Measurements from ENCODE around the gene ACSF2. TPM values are rescaled to one million over a fixed set of nuclear protein-coding genes. Genes with fewer than 3 reads are reported as not detected.

The ACSF2 gene
- total RNA-seq, 1 experiment from 2014 or later, result 72.7 TPM

DNA sequence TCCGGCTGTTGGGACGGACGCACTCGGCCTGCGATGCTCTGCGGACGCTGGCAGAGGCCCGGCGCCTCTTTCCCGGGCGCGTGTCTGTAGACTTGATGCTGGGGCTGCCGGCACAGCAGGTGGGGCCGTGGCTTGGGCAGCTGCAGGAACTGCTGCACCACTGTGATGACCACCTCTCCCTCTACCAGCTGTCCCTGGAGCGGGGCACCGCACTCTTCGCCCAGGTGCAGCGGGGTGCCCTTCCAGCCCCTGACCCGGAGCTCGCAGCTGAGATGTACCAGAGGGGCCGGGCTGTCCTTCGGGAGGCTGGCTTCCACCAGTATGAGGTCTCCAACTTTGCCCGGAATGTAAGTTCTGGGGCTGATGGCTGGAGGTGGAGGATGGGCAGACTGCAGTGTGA lies 56.1 kb downstream of the ACSF2 start:
- no peaks in the 10 kb centered on the region for H3K9me2 ChIP-seq (replicated peaks; ENCODE audit: low read length)
- peaks cover 24% of the 10 kb centered on the region for H3K4me1 ChIP-seq (ENCODE audit: insufficient read depth, low read length)
- H3F3A ChIP-seq (ENCODE audit: low read length, unreplicated experiment), result no peaks in the 10 kb centered on the region
- no peak overlapping the region for H3K27ac ChIP-seq (ENCODE audit: low read length)
- H3K4me3 ChIP-seq (ENCODE audit: low read length), result no peak overlapping the region
- no peak overlapping the region for H3K4me2 ChIP-seq (ENCODE audit: low read length)
- peaks cover 23% of the 10 kb centered on the region; the same call in 1 of the 2 replicates for H3K36me3 ChIP-seq (ENCODE audit: low read depth, low read length)
- ChIA-PET POLR2A (ENCODE audit: unreplicated experiment) (no interaction called here), CTCF (interaction anchor here (0.6 kb wide), 2 partner anchors 212 to 365 kb away, joined by 7 to 9 read pairs; no protein-coding TSS in a partner anchor)
- no peaks in the 10 kb centered on the region for H3K27me3 ChIP-seq (ENCODE audit: low read length)
- TF ChIP-seq EZH2 (IDR thresholded peaks at IDR 0.05; ENCODE audit: low read length, unreplicated experiment) (no peak), EZH2phosphoT487 (IDR thresholded peaks at IDR 0.05; ENCODE audit: borderline replicate concordance, low read length) (no peak)
- TF ChIP-seq, protein P1, sequence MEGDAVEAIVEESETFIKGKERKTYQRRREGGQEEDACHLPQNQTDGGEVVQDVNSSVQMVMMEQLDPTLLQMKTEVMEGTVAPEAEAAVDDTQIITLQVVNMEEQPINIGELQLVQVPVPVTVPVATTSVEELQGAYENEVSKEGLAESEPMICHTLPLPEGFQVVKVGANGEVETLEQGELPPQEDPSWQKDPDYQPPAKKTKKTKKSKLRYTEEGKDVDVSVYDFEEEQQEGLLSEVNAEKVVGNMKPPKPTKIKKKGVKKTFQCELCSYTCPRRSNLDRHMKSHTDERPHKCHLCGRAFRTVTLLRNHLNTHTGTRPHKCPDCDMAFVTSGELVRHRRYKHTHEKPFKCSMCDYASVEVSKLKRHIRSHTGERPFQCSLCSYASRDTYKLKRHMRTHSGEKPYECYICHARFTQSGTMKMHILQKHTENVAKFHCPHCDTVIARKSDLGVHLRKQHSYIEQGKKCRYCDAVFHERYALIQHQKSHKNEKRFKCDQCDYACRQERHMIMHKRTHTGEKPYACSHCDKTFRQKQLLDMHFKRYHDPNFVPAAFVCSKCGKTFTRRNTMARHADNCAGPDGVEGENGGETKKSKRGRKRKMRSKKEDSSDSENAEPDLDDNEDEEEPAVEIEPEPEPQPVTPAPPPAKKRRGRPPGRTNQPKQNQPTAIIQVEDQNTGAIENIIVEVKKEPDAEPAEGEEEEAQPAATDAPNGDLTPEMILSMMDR (conservative IDR thresholded peaks at IDR 0.05; ENCODE audit: low read depth, low read length), result no peak
- peaks cover 27% of the 10 kb centered on the region for H3K79me2 ChIP-seq (ENCODE audit: low read length)
- no peak overlapping the region for H3K9ac ChIP-seq (ENCODE audit: low read length)
- no peak for ATAC-seq
- H4K20me1 ChIP-seq (ENCODE audit: low read length), result no peaks in the 10 kb centered on the region
- no peaks in the 10 kb centered on the region for H3K9me3 ChIP-seq (ENCODE audit: low read length)
- BruUV-seq (replicated peaks), result no TSS peak
- intact Hi-C loops (cut with micrococcal nuclease), result loop anchor here (1.0 to 5.0 kb wide), 6 partner anchors 19 to 360 kb away; partner anchors contain the start of gene EPN3
- H2AFZ ChIP-seq (ENCODE audit: low read length), result no peak overlapping the region
- DNase-seq, result no peak

DNA sequence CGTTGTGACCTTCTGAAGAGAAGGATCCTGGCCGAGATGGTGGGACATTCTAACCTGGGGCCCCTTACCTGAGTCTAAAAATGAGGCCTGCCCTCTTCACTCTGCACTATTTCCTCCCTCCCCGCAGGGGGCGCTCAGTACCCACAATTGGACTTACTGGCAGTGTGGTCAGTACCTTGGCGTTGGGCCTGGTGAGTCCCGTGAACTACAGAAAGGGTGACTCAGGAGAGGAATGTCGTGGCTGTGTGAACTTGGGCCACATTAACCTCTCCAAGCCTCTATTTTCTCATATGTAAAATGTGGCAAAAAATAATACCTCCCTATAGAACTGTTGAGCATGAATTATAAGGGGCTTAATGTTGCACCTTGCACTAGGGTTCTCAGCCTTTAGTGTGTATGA lies 56.5 kb downstream of the ACSF2 start:
- POLR2A ChIA-PET (ENCODE audit: unreplicated experiment), result no interaction called here
- H3K4me3 ChIP-seq (ENCODE audit: low read length), result no peak overlapping the region

More for the DNA sequence above, 56.5 kb downstream of the ACSF2 start:
- Histone ChIP-seq H3K9me3 (ENCODE audit: low read length) (no peaks in the 10 kb centered on the region), H3K9ac (ENCODE audit: low read length) (no peak overlapping the region), H3K79me2 (ENCODE audit: low read length) (peaks cover 27% of the 10 kb centered on the region), H3K27me3 (ENCODE audit: low read length) (no peaks in the 10 kb centered on the region), H3K27ac (ENCODE audit: low read length) (peak overlapping the region; percentile 53), H3K4me2 (ENCODE audit: low read length) (peak overlapping the region; percentile 53), H4K20me1 (ENCODE audit: low read length) (no peaks in the 10 kb centered on the region), H2AFZ (ENCODE audit: low read length) (no peak overlapping the region), H3K36me3 (ENCODE audit: low read depth, low read length) (peaks cover 23% of the 10 kb centered on the region; the same call in 1 of the 2 replicates), H3K4me1 (ENCODE audit: insufficient read depth, low read length) (peaks cover 28% of the 10 kb centered on the region), H3F3A (ENCODE audit: low read length, unreplicated experiment) (no peaks in the 10 kb centered on the region), H3K9me2 (replicated peaks; ENCODE audit: low read length) (no peaks in the 10 kb centered on the region)
- TF ChIP-seq EZH2phosphoT487 (IDR thresholded peaks at IDR 0.05; ENCODE audit: borderline replicate concordance, low read length), result no peak
- no peak for TF ChIP-seq EZH2 (IDR thresholded peaks at IDR 0.05; ENCODE audit: low read length, unreplicated experiment)
- TF ChIP-seq, protein P1 (conservative IDR thresholded peaks at IDR 0.05; ENCODE audit: low read depth, low read length), result peak; percentile 98
- intact Hi-C loops (cut with micrococcal nuclease), result loop anchor here (1.0 to 5.0 kb wide), 6 partner anchors 19 to 360 kb away; partner anchors contain the start of gene EPN3
- CTCF ChIA-PET, result interaction anchor here (0.6 kb wide), 3 partner anchors 9 to 364 kb away, joined by 6 to 9 read pairs (median 7); no protein-coding TSS in a partner anchor
- DNase-seq (peak; percentile 98), ATAC-seq (peak; percentile 44)
- no TSS peak for BruUV-seq (replicated peaks)

Measured in PC-3 (cell line).